HG03439 (cell line): ENCODE measurements around the gene TARS3.

Experiments
- ATAC-seq: cut with Tn5 transposase; IDR thresholded peaks from one replicate; pipeline ENCODE4 v1.9.1; 2021; ENCODE audit warnings: mild to moderate bottlenecking, moderate library complexity; ENCODE audit not compliant: unreplicated experiment

Gene TARS3

GRCh38 chr15:101609742-101610610 is 114.3 kb downstream of the TARS3 start:
- ATAC-seq: no peak

- no peak for ATAC-seq
Observed at GRCh38 chr15:101608201-101608600, 116.1 kb downstream of the TARS3 start.

- ATAC-seq: no peak
Observed at GRCh38 chr15:101607108-101607507, 117.2 kb downstream of the TARS3 start.

GRCh38 chr15:101604124-101604874 is 120.0 kb downstream of the TARS3 start:
- ATAC-seq: no peak
